Pons (tissue), 1 donor: ENCODE data around the gene OR56A3.
"Not testable (repeated sequence)": the region's sequence is repeated elsewhere in the genome, so short reads cannot be mapped to it uniquely, and the experiment has no call there.

Experiments used
- DNase-seq: peaks from one replicate; pipeline ENCODE4 v3.0.0-alpha.2; 2016; ENCODE audit warnings: low spot score

OR56A3 gene

GRCh38 chr11:5941951-5942350, at the start of gene OR56A3:
Gene OR56A3, plus strand, starts transcription at chr11:5942251. Its CDS starts 5,096 bp downstream, at chr11:5947347.
- DNase-seq, result no peak

DNA sequence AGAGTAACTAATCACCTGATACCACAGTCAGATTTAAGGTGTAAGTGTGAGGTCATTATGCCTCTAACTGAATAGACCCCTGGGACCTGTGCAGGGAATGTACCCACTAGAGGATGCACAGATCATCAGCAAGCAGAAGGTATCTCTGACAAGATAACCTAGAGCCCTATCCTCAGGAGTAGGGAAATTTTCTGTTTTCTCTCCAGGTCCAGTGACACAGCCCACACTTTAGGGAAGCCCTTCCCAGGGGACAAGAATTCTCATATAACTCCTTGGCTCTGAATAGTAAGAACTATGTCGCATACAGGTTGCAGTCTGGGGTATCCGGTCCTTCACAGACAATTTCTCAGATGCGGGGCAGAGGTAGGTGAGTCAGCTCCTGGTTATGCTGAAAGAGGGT, 49.1 kb upstream of the OR56A3 start, which contains the start of gene OR52E5:
Gene OR52E5, plus strand, starts transcription at position 301 of the 400 bp plus-strand sequence. CDS start 7,569 bp downstream, outside the sequence.
- DNase-seq, result no peak

- no peak for DNase-seq
Observed at GRCh38 chr11:5899534-5899933, 42.5 kb upstream of the OR56A3 start.

DNA sequence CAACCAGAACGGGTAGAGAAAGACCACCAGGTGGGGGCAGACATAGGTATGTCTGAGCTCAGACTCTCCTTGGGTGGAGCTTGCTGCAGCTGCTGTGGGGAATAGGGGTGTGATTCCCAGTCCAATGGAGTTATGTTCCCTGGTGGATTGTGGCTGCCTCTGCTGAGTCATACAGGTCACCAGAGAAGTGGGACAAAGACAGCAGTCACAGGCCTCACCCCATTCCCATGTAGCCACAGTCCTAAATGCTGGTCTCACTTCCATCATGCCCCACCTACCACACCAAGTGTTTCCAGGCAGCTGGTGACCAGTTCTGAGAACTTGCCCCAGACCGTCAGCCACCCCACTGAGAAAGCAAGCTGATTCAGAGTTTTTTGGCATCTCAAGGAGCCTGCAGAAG, 31.5 kb upstream of the OR56A3 start:
- DNase-seq, result no peak

- peak; percentile 6 for DNase-seq
Observed at GRCh38 chr11:5922749-5923426, 19.2 kb upstream of the OR56A3 start.

- no peak for DNase-seq
Observed at GRCh38 chr11:5923427-5923776, 18.6 kb upstream of the OR56A3 start.

DNA sequence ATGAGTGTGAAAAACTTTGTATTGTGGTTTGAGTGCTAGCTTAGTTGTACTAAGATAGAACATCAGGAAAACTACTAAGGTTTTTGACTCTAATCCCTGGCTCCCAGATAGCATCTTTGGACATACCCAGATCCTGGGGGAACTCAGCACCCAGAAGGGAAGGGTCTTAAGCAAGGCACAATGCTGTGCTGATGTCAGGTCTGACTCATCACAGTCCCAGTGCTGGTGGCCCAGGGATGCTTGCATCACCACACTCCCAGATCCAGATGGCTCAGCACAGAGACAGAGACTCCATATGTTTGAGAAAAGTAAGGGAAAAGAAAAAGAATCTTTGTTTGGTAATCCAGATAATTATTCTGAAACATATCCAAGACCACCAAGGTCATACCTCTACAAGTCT, 18.3 kb upstream of the OR56A3 start:
- DNase-seq, result no peak

DNA sequence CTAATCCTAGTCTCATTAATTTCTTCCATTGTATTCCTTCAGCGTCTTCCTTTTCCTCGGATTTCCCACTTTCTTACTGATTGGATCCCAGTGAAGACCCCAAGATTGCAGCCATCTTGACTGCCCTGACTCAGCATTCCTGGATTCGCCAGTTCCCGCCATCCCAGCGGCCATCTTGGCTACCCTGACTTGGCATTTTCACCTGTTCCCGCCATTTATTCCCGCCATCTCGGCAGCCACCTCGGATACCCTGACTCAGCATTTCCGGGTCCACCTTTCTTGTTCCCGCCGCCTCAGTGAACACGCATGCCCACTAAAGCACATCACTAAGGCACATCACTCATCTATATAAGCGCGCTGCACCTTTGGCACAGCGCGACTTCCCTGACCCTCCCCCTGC, 13.8 kb upstream of the OR56A3 start:
- DNase-seq, result no peak

DNA sequence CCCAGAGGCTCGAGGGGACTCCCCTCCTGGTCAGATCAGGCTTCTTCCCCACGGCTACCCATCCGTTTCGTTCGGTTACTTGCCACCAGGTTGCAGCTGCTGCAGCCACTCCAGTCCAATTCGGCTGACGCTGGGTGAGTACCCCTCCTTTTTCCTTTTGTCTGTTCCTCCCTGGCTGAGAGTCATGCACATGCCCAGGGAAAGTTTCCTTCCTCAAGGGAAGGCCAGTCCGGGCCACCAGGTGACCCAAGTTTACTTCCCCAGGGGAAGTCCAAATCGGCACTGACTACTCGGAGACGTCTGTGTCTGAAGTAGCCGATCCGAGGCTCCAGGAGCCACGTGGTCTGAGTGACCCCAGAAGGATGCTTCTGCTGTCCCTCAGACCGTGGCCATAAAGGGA, 13.2 kb upstream of the OR56A3 start:
- DNase-seq, result no peak

- no peak for DNase-seq
Observed at GRCh38 chr11:5929571-5930368, 12.3 kb upstream of the OR56A3 start.

GRCh38 chr11:5930614-5931013, 11.4 kb upstream of the OR56A3 start:
- no peak for DNase-seq

DNA sequence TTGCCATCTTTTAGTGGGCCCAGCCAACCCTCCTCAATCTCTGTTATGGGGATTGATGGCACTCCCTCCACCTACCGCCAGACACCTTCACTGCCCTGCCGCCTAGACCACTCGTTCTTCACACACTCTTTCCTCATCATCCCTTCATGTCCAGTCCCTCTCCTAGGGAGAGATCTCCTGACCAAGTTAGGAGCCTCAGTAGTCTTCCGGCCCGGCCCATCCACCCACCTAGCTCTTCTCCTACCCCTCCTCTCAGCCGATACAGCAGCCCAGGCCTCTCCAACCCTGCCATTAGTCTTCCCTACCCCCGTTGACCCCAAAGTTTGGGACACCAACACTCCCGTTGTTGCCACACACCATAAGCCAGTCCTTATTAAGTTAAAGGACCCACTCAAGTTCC, 11.0 kb upstream of the OR56A3 start:
- no peak for DNase-seq

DNA sequence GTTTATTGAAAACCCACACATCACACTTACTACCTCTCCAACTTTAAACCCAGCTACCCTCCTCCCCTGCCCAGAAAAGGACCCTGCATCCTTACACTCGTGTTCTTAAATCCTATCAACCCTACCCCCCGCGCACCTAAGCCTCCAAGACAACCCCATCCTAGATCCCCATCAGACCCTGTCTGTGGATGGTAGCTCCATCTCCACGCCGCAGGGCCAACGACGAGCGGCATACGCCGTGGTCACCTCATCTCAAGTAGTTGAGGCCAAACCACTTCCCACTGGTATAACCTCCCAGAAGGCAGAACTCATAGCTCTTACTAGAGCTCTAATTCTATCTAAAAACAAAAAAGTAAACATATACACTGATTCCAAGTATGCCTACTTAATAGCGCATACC, 9.4 kb upstream of the OR56A3 start:
- no peak for DNase-seq

DNA sequence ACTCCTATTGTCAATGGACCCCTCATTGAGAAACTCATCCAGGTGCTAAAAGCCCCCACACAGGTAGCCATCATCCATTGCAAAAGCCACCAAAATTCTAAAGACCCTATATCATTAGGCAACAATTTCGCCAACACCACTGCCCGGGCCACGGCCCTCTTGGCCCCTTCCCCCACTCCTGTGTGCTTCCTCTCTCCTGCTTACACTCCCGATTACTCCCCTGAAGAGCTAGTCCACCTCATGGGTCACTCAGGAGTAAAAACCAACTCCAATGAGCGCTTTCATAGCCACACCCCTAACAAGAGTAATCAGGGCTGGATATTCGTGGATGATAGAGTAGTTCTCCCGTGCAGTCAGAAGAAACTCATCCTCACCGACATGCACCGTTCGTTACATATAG, 8.9 kb upstream of the OR56A3 start:
- DNase-seq, result no peak

DNA sequence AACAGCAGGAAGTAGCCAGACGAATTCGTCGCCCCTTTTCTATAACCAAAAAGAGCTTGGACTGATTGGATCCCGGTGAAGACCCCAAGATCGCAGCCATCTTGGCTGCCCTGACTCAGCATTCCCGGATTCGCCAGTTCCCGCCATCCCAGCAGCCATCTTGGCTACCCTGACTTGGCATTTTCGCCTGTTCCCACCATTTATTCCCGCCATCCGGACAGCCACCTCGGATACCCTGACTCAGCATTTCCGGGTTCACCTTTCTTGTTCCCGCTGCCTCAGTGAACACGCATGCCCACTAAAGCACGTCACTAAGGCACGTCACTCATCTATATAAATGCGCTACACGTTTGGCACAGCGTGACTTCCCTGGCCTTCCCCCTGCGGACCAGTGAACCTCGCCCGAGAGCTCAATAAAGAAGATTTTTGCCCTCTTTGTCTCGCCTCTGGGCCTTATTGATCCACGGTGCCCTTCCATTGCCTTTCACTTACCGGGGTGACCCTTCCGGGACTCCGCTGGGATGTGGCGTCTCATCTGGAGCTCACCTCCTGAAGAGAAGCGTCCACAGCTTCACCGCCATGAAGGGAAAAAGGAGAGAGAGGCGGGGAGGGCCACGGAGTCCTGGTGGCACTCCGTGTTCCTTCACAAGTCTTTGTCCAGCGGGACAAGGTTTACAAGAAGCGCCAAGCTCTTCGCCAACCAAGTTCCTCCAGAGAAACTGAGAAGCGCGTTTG, 4.0 kb upstream of the OR56A3 start:
- DNase-seq, result no peak

DNA sequence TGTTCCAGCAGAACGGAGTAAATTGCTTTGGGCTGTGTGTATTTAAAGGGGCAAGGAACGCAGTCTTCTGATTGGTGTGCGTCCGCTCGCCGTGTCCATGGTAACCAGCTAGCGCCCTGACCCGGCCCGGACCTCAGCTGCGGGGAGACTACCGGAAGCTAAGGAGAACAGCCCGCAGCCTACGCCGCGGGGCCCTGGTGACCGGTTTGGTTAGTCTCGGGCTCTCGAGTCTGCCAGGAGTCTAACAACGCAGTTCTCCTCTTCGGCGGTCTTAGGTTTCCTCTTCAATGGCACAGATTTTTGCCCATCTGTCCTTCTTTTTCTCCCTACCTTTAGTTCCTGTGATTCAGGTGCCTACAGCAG, 3.5 kb upstream of the OR56A3 start:
- no peak for DNase-seq

DNA sequence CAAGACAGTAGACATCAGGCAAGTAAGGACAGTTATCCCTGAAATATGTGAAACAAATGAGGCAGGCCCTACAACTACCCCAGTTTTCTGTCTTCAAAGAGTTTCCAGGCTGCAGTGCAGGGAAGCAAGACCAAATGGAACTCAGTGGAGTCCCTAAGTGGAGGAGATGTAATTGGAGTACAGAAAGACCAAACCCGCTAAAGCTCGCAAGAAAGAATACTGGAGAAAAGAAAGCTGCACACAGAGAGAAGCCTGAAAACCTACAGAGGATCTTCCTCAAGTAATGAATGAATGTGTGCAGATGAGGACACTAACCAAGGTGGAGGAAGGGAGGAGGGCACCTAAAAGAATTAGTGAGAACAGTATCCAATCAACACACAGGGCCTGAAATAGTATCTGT, 1.3 kb upstream of the OR56A3 start:
- no peak for DNase-seq

- no peak for DNase-seq
Observed at GRCh38 chr11:5955586-5955985, 13.5 kb downstream of the OR56A3 start.

GRCh38 chr11:5960704-5961320, 18.8 kb downstream of the OR56A3 start:
- DNase-seq, result not testable (repeated sequence)

DNA sequence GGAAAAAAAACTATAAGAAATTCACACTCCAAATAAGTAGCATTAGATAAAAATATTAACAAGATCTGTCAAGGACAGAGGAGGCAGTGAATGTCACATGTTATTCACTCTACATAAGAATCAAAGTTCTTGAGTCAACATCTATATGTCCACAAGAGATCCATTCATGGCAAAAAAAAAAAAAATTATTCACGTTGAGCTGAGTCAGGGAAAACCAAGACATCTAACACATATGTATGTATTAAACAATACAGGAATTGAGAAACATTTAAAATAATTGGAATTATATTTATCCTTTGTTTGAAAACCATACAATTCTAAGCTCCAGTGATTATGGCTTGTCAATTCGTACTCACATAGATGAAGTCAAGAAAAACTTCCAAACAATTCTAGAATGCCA, 24.9 kb downstream of the OR56A3 start:
- no peak for DNase-seq

GRCh38 chr11:5967708-5968107, 25.7 kb downstream of the OR56A3 start:
- DNase-seq, result no peak

DNA sequence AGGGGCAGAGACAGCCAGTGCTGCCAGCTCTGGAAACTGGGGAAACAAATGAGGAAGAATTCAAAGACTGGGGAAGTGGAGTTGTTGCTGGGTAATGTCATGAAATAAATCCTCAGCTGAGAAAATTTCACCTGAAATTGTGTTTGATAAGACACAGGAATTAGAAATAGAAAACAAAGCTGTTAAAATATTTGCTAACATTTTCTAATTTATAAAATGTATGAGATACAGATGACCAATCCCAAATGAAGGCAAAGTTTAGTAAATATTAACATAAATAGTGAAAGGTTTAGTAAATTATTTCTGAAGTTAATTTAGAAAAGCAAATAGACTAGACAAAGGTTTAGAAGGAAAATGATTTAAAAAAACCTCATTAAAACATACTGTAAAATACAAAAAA, 26.3 kb downstream of the OR56A3 start, which contains the start of gene OR56A5:
Gene OR56A5, minus strand, starts transcription at position 101 of the 400 bp plus-strand sequence. Its CDS starts 0 bp downstream, at position 101.
- no peak for DNase-seq
